Right hindlimb (tissue), 1 donor: ENCODE measurements around the gene DNAJB2.

Experiments used
- DNase-seq: peaks from one replicate; pipeline ENCODE4 v3.0.0-alpha.2; 2018

DNAJB2 gene

DNA sequence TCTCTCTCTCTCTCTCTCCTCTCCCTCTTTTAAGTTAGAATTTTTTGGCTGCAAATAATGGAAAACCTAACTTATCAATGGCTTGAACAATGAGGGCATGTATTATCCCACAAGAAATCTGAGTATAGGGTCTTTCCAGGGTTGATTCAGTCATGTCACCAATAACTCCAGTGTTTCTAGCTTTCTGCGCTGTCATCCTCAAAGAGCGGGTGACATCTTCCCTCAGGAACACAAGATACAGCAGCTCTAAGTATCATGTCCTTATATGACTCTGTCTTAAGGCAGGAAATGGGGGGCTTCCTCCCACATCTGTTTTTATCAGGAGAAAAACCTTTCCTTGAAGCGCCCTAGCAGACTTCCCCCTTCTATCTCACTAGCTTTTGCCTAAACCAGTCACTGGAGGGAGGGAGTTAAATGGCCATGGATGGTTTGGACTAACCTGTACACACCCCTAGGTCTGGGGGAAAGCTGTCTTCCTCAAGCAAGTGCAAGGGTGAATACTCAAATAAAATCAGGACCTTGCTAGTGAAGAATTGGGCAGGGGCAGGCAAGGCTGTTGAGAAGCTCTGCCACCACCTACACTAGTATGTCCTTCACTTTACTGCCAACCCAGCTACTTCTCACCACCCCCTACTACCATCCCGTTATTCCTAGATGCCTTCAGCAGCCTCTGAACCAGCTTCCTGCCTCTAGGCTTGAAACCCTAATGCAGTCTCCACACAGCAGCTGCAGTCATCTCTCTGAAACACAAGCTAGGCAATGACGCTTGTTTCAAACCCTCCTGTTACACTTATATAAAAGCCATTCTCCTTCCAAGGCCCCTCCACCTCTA is 17.9 kb upstream of the DNAJB2 start:
- DNase-seq = no peak

- no peak for DNase-seq
Measured at GRCh38 chr2:219266232-219266631, 12.9 kb upstream of the DNAJB2 start.

- DNase-seq = no peak
Measured at GRCh38 chr2:219266886-219267285, 12.3 kb upstream of the DNAJB2 start.

DNA sequence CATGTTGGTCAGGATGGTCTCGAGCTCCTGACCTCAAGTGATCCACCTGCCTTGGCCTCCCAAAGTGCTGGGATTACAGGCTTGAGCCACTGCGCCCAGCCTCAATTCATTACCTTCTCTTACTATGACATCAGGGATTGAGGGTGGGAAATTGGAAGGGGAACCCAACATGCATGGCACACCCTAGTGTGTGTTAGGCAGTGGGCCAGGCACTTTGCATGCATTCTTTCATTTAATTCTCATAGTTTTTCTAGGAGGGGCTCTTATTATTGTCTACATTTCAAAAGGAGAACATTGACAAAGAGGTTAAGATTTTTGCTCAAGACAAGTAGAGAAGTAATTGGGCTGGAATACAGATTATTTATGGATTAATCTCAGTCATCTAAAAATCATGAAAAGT is 10.9 kb upstream of the DNAJB2 start:
- DNase-seq = no peak

GRCh38 chr2:219269362-219270054 is 9.7 kb upstream of the DNAJB2 start:
- DNase-seq = no peak

DNA sequence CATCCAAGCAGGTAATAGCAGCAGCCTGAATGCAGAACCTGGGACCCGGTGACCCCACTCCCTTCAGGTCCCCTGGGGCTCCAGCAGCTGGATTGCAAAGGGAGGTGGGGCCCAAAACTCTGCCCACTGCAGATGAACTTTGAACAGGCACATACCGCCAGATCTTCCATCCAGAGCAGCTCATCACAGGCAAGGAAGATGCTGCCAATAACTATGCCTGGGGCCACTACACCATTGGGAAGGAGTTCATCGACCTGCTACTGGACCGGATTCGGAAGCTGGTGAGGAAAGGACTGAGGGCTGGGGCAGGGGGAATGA is 9.2 kb upstream of the DNAJB2 start:
- no peak for DNase-seq

- DNase-seq = no peak
Measured at GRCh38 chr2:219271021-219271420, 8.1 kb upstream of the DNAJB2 start.

GRCh38 chr2:219272356-219272755 is 6.8 kb upstream of the DNAJB2 start:
- DNase-seq = no peak

- no peak for DNase-seq
Measured at GRCh38 chr2:219272995-219273394, 6.2 kb upstream of the DNAJB2 start.

- no peak for DNase-seq
Measured at GRCh38 chr2:219273937-219274336, 5.2 kb upstream of the DNAJB2 start.

DNA sequence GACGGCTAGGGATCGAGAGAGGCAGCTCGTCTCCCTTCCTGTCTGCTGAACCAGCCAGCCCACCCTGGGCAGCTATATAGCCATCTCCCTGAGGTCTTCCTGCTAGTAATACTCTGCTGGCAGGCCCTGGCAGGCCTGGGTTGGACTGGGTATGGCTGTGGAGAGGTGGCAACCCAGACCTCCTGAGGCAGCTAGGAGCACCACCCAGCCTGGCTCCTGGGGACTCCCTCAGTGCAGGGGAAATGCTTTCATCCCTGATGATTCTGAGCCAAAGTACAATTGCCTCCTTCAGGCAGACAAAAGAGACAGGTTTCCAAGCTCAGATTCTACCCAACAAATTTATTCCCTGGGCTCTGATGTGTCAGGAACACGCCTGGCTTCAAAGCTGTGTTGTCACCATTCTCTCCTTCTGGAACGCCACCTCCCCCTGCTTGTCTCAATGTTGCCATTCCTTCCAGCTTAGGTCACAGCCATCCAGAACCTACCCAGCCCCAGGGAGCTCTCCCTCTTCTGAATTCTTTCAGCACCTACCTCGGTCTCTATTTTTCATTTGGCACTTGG is 4.7 kb upstream of the DNAJB2 start:
- no peak for DNase-seq

DNA sequence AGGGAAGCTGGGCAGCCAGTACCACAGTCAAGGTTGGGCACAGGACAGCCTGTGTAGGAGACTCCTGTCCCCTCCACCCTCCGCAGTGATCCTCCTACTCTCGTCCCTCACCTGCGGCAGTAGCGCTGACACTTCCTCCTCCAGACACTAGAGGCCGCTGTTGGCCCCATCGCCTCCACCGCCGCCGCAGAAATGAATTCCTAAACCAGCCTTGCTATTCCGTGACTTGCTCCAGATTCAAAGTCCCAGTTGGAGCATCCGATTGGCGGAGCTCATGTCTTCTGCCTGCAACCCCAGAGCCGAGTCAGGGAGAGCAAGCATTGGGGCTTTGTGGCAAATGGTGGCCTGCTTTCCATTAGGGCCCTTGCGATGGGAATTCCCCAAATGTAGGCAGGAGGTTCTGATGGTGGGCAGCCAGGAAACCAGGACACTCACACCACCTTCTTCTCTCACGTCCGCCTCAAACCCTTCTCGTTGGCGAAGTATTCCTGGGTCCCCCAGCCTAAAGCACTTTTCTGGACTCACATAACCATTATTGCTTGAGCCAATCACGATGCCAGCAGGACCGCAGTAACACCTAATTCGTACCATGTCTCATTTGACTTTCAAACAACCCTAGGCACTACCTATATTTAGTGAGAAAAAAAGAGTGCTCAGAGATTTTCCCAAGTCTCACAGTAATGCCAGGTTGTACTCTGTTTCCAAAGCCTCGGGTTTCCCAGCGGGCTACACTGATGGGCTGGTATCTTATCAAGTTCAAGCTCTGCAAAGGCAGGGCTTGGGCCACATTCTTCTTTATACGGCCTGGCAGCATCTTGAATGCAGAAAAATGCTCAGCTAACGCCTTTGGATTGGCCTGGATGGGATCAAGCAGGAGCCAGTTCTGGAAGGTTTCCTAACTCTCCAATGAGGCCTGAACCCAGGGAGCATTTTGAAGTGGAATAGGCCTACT is 1.2 kb upstream of the DNAJB2 start:
- peak; percentile 87 for DNase-seq

DNA sequence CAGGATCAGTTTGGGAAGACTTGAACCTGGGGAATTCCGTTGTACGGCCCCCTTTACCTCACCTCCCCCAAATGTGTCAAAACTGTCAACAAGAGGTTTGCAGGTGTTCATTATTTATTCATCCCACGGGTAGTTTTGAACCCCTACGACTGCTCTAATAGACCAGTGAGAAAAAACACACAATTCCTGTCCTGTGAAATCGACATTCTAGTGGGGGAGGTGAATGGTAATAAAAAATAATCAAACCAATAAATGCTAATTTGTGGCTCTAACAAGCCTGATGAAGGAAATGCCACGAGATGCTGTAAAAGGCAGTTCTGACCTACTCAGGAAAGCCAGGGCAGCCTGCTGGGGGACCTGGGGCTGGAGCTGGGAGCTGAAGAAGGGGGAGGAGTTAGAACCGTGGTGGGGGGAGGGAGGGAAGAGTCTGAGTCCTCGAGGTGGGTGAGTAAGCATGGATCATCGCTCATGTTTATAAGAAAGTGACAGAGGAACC is 463 bp upstream of the DNAJB2 start:
- no peak for DNase-seq

DNA sequence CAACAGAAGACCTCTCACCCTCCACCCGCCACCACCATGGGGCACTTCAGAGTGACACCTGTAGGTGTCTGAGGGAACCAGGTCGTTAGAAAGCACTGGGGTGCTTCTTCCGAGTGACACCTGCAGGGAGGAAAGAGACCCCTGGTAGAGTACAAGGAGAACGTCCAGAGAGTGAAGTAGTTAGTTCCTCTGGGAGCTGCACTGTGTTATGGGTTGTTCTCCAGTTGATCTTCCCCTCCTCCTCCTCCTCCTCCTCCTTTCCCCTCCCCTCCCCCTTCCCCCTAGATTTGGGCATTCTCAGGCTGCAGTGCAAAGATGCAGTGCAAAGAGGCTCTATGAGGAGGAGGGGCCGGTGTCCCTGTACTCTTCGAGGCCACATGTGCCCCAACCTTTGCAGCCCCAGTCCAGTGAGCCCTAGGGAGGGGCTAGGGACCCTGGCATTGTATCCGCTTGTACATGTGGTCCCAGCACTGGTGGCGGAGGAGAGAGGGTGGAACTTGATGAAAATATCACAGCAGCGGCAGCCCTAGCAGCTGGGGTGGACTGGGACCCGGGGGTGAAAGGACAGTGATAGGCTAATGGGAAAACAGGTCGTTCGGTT is 850 bp downstream of the DNAJB2 start:
- DNase-seq = no peak

- DNase-seq = no peak
Measured at GRCh38 chr2:219280651-219281050, 1.5 kb downstream of the DNAJB2 start.

DNA sequence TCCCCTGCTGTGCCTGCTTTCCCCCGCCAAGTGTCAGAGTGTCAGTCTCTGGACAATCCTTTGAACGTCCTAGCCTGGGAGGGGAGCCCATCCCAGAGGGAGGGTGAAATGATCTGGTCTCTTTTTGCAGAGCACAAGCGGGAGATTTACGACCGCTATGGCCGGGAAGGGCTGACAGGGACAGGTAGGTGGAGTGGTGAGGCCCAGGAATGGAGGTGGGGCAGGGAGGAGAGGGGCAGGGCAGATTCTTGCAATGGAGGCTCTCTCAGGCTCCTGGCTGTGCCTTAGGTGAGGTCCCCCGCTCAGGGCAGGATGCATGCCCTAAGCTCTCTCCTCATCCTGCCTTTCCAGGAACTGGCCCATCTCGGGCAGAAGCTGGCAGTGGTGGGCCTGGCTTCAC is 2.4 kb downstream of the DNAJB2 start:
- DNase-seq = no peak

- DNase-seq = no peak
Measured at GRCh38 chr2:219282375-219282774, 3.2 kb downstream of the DNAJB2 start.

DNA sequence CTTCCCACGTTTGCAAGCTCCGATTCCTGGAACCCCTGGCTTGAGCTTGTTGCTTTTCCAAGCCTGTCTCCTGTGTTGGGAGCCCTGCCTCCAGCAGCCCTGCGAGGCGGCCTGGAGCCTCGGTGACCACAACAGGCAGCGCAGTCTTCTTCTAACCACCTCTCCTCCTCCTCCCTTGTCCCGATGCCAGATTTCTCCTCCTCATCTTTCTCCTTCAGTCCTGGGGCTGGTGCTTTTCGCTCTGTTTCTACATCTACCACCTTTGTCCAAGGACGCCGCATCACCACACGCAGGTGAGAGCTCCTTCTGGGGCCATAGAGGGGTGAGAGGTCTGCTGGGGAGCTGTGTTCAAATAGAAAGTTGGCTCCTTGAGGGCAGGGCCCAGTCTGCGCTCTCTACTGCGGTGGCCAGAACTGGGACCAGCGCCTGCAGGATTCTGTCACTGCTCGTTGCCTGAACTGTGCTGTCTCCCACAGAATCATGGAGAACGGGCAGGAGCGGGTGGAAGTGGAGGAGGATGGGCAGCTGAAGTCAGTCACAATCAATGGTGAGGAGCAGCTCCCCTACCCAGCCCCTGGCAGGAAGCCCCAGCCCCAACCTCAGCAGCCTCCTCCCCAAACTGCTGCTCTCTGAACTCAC is 3.9 kb downstream of the DNAJB2 start:
- no peak for DNase-seq

DNA sequence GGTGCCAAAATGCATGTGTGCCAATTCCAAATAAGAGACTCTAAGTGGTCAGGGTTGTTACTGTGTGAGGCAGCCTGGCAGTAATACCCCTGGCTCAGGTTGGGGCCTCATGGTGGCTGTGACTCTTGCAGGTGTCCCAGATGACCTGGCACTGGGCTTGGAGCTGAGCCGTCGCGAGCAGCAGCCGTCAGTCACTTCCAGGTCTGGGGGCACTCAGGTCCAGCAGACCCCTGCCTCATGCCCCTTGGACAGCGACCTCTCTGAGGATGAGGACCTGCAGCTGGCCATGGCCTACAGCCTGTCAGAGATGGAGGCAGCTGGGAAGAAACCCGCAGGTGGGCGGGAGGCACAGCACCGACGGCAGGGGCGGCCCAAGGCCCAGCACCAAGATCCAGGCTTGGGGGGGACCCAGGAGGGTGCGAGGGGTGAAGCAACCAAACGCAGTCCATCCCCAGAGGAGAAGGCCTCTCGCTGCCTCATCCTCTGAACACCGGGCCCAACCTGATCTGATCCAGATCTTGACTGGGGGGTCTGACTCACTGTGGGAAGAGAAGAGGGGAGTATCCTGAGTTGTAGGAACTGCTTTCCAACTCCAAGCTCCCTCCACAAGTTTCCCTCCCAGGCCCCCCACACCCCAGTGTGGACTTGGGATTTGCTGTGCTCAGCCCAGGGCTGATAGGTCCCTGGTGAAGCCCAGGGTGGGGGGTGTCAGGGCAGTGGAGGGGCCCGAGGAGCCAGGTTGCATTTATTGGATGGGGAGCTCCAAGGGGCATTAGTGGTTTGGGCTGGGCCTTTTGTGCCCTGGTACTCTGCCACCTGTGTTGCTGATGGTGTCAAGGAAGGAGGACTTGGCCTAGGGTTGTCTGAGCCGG is 5.6 kb downstream of the DNAJB2 start:
- no peak for DNase-seq

- no peak for DNase-seq
Measured at GRCh38 chr2:219285373-219285735, 6.2 kb downstream of the DNAJB2 start.

DNA sequence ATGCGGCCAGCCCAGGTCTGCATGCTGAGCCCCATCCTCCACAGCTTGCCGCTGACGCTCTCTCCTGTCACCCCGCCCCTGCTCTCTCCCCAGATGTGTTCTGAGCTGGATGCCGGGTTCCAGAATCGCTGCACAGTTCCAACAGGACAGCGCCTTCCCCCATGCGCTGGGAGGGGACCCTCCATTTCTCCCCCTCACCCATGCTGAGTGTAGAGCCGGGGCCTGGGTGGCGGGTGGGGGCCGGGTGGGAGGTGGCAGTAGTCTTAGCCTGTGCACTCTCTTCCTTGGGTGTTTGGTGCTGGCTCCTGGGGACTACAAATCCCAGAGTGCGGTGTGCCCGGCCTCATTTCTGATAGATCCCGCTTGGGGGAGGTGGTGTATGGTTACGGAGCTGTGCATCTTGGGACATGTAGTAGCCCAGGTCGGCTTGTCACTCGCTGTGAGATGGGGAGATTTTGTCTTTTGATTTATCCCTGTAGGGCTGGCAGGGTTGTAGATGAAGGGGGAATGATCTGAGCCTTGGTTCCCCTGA is 6.8 kb downstream of the DNAJB2 start:
- peak; percentile 79 for DNase-seq
